Activated CD4-positive, alpha-beta T cell treated with anti-CD3 and anti-CD28 coated beads for 1 hour (primary cell): ENCODE results near the gene CGB2.
"Not testable (repeated sequence)": the region's sequence is repeated elsewhere in the genome, so short reads cannot be mapped to it uniquely, and the experiment has no call there.

ENCODE experiments used
- DNase-seq: peaks from one replicate; pipeline ENCODE4 v3.0.0-alpha.2; 2020

Gene CGB2

GRCh38 chr19:49011194-49011593, 20.5 kb upstream of the CGB2 start:
- DNase-seq, result no peak

- DNase-seq, result no peak
These were observed 17.4 kb upstream of the CGB2 start for GRCh38 chr19:49014123-49014869.

DNA sequence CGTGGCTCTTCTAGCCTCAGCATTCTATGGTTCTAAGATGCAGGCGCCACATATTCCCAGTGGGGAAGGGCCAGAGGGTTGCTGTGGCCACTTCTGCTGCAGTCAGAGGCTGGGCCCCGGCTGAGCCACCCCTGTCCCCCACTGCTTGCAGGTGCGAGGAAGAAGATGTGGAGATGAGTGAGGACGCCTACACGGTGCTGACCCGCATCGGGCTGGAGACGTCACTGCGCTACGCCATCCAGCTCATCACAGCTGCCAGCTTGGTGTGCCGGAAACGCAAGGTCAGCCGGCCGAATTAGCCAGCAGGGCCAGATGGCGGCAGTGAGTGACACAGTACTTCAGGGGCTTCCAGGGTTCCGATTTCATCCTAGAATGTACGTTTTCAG, 16.8 kb upstream of the CGB2 start:
- no peak for DNase-seq

GRCh38 chr19:49016067-49016839, 15.4 kb upstream of the CGB2 start:
- no peak for DNase-seq

GRCh38 chr19:49017041-49017665, 14.5 kb upstream of the CGB2 start, which contains the start of gene LHB:
LHB (minus strand) TSS chr19:49017091; CDS start chr19:49017081, 10 bp downstream.
- no peak for DNase-seq

- peak; percentile 60 for DNase-seq
These were observed 13.9 kb upstream of the CGB2 start for GRCh38 chr19:49017666-49018351.

DNA sequence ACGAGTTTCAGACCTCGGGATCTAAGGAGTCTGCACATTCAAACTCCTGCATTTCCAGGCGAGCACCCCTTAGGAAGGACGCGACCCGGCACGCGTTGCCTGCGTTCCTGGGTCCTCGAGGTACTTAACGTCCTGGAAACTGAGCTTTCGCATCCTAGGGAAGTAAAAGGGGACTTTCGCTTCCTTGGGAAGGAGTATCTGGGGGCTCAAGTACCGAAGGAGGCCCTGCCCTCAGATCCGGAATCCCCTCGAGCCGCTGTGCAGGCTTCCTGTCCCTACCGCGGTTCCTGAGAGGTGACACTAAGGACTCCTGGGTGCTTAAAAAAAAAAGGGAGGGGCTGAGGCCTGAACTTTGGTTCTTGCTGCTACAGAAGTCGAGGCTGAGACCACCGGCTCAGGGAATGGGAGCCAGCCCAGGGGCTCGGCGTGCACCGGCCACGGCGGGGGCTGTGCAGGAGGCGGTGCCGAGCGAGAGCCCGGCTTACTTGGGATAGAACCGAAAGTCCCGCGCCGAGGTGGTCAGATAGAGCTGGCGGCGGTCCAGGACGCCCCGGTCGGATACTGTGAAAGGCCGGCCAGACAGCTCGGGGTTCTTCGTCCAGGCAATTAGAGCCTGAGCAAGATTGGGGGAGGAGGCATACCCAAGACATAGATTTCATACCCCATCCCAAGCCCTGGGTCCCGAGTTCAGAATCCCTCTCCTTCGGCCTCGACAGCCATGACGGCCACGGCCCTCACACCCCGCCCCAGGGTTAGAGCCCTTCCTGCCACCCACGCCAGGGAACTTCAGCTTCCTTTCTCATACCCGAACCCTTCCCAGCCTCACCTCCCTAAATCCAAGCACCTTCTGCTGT, 13.1 kb upstream of the CGB2 start:
- DNase-seq, result not testable (repeated sequence)

DNA sequence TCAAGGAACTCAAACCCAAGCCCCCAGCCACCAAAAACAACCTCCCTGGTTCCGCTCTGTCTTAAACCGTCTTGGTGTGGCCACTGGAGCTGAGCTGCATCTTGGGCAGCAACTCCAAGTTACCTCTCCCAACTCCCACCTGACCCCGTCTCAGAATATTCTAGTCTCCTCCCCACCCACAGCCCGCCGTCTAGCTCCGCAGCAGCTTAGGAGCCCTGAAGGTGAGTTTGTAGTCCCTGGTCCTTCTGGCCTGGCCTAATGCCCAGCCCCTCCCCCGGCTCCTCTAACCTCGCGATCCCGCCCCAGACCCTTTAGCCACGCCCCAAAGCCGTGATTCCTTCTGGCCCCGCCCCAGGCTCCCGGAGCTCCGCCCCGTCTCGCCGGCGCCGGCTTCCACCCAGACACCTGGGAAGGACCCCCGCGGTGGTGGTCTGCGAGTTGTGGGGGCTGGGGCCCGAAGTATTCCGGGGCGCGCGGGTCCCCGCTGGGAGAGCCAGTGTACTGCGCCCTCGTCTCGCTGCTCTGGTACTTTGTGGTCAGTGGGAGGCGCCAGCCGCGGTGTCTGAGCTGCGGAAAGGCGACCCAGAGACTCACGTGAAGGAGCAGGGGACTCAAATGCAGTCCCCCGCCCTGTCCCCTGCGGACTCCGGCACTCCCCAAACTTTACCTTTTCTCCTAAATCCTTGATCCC, 12.3 kb upstream of the CGB2 start:
- DNase-seq, result peak; percentile 57

DNA sequence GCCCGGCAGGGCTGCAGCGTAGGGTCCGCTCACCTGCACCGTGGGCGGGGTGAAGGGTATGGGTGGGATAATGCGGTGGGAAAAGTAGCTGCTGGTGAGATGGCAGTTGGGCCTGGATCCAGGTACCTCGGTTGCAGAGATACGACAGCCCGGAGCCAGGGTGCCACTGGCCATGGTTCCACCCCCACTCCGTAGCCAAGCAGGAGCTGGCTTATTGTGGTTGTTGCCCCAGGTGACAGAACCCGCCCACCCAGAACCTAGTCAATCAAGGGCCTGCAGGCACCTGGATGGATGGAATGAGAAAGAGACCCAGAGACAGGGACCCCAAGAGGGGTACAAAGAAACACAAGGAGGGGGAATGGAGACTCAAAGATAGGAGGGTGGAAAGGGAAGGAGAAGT, 11.3 kb upstream of the CGB2 start:
- no peak for DNase-seq

GRCh38 chr19:49020931-49021895, 10.5 kb upstream of the CGB2 start:
- no peak for DNase-seq

DNA sequence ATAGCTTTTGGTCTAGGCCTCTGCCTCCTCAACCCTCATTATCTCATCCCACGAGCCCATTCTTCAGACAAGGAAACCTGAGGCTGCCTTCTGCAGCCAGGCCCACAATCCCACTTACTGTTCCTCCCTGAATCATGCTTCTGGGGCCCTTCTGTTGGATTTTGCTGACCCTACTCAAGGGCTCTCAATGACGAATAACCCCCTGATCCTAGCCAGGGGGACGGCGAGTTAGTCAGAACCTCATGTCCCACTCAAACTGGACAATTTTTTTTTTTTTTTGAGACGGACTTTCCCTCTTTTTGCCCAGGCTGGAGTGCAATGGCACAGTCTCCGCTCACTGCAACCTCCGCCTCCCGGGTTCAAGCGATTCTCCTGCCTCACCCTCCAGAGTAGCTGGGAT, 9.6 kb upstream of the CGB2 start:
- DNase-seq, result no peak

DNA sequence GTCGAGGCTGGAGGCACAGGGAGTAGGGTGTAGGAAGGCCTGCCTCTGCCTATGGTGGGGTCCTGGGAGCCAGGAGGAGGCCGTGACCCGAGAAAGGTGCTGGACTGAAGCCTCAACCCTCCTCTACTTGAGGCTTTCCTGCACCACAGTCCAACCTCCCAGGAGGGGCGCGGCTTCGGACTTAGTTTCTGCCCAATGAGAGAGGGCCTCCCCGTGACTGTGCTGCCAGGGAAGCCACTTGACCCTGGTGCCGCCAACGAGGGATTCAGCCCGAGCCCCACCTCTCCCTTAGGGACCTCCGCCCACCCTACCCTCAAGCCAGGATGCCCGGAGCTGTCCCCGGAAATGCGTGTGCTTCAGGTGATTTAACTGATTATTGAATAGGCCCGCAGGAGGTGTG, 7.5 kb upstream of the CGB2 start, which contains the start of gene CGB3:
Gene CGB3, minus strand, starts transcription at position 101 of the 400 bp plus-strand sequence. CDS start 362 bp downstream, outside the sequence.
- not testable (repeated sequence) for DNase-seq

GRCh38 chr19:49025088-49025487, 6.6 kb upstream of the CGB2 start:
- not testable (repeated sequence) for DNase-seq

DNA sequence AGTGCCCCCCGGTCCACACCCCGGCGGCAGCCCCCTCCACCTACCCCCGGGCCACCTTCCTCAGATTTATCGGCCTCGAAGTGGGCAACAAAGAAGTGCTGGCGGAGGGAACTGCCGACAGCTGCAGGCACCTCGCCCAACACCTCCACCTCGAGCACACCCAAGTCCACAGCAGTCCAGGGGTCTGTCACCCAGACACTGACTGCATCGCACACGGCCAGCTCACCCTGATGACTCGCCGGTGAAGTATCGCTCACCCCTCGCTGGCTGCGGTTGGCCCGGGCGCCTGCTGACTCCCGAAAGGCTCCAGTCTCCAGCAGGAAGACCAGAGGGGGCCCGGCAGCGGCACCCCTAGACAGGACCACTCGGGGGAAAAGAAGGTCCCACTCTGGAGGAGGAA, 6.1 kb upstream of the CGB2 start:
- not testable (repeated sequence) for DNase-seq

GRCh38 chr19:49028686-49029085, 3.0 kb upstream of the CGB2 start:
- not testable (repeated sequence) for DNase-seq

- not testable (repeated sequence) for DNase-seq
These were observed 1.9 kb upstream of the CGB2 start for GRCh38 chr19:49029749-49030148.

DNA sequence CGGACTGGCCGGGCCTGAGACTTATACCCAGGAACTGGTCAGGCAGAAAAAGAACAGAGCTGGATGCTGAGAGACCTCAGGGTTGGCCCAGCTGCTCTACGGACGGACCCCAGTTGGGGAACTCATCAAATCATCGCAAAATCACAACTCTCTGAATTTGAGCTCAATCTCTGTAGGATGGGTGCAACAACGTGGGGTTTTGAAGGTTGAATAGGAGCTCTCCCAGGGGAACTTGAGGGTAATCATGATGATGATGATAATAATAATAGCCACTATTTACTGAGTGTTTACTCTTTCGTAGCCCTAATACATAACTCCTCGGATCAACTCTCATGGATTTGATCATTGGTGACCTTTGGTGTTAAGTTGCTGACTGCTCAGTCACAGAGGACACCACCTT, 1.4 kb upstream of the CGB2 start:
- DNase-seq, result not testable (repeated sequence)

- DNase-seq, result not testable (repeated sequence)
These were observed 5.1 kb downstream of the CGB2 start, which contains the start of gene CGB1 for GRCh38 chr19:49036815-49037214. CGB1 (minus strand) TSS chr19:49036895; CDS start chr19:49036711, 184 bp downstream.

DNA sequence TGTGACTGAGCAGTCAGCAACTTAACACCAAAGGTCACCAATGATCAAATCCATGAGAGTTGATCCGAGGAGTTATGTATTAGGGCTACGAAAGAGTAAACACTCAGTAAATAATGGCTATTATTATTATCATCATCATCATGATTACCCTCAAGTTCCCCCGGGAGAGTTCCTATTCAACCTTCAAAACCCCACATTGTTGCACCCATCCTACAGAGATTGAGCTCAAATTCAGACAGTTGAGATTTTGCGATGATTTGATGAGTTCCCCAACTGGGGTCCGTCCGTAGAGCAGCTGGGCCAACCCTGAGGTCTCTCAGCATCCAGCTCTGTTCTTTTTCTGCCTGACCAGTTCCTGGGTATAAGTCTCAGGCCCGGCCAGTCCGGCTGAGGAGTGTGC, 6.4 kb downstream of the CGB2 start:
- not testable (repeated sequence) for DNase-seq
